ENCODE measurements around the gene PI4KA.
"Not testable (repeated sequence)": the region's sequence is repeated elsewhere in the genome, so short reads cannot be mapped to it uniquely, and the experiment has no call there.

The PI4KA gene

GRCh38 chr22:20668769-20669168, 189.8 kb downstream of the PI4KA start:
- not testable (repeated sequence) for H3K4me1 ChIP-seq (ENCODE audit: insufficient read depth, low read length); H3K9ac ChIP-seq (ENCODE audit: low read depth, low read length); H3K9me3 ChIP-seq (ENCODE audit: control insufficient read depth, insufficient read depth, low read length); H3K36me3 ChIP-seq (ENCODE audit: insufficient read depth, low read length)

- not testable (repeated sequence) for H3K9ac ChIP-seq (ENCODE audit: low read depth, low read length); H3K9me3 ChIP-seq (ENCODE audit: control insufficient read depth, insufficient read depth, low read length); H3K4me1 ChIP-seq (ENCODE audit: insufficient read depth, low read length); H3K36me3 ChIP-seq (ENCODE audit: insufficient read depth, low read length)
These were observed 190.4 kb downstream of the PI4KA start for GRCh38 chr22:20668226-20668625.

GRCh38 chr22:20667548-20667947, 191.1 kb downstream of the PI4KA start:
- H3K9ac ChIP-seq (ENCODE audit: low read depth, low read length); H3K9me3 ChIP-seq (ENCODE audit: control insufficient read depth, insufficient read depth, low read length); H3K36me3 ChIP-seq (ENCODE audit: insufficient read depth, low read length); H3K4me1 ChIP-seq (ENCODE audit: insufficient read depth, low read length): not testable (repeated sequence)

GRCh38 chr22:20666560-20666959, 192.1 kb downstream of the PI4KA start:
- H3K36me3 ChIP-seq (ENCODE audit: insufficient read depth, low read length): no peaks in the 10 kb centered on the region
- no peaks in the 10 kb centered on the region for H3K9me3 ChIP-seq (ENCODE audit: control insufficient read depth, insufficient read depth, low read length)
- no peaks in the 10 kb centered on the region for H3K4me1 ChIP-seq (ENCODE audit: insufficient read depth, low read length)
- H3K9ac ChIP-seq (ENCODE audit: low read depth, low read length): no peak overlapping the region

GRCh38 chr22:20664594-20664959, 194.0 kb downstream of the PI4KA start:
- H3K36me3 ChIP-seq (ENCODE audit: insufficient read depth, low read length): no peaks in the 10 kb centered on the region
- H3K9ac ChIP-seq (ENCODE audit: low read depth, low read length): no peak overlapping the region
- no peaks in the 10 kb centered on the region for H3K4me1 ChIP-seq (ENCODE audit: insufficient read depth, low read length)
- no peaks in the 10 kb centered on the region for H3K9me3 ChIP-seq (ENCODE audit: control insufficient read depth, insufficient read depth, low read length)

- Histone ChIP-seq H3K4me1 (ENCODE audit: insufficient read depth, low read length) (no peaks in the 10 kb centered on the region), H3K9me3 (ENCODE audit: control insufficient read depth, insufficient read depth, low read length) (no peaks in the 10 kb centered on the region), H3K9ac (ENCODE audit: low read depth, low read length) (no peak overlapping the region), H3K36me3 (ENCODE audit: insufficient read depth, low read length) (no peaks in the 10 kb centered on the region)
These were observed 194.5 kb downstream of the PI4KA start for GRCh38 chr22:20663941-20664593.

- H3K9ac ChIP-seq (ENCODE audit: low read depth, low read length): no peak overlapping the region
- H3K36me3 ChIP-seq (ENCODE audit: insufficient read depth, low read length): no peaks in the 10 kb centered on the region
- no peaks in the 10 kb centered on the region for H3K4me1 ChIP-seq (ENCODE audit: insufficient read depth, low read length)
- no peaks in the 10 kb centered on the region for H3K9me3 ChIP-seq (ENCODE audit: control insufficient read depth, insufficient read depth, low read length)
These were observed 195.3 kb downstream of the PI4KA start for GRCh38 chr22:20663137-20663828.

- not testable (repeated sequence) for H3K9ac ChIP-seq (ENCODE audit: low read depth, low read length); H3K36me3 ChIP-seq (ENCODE audit: insufficient read depth, low read length); H3K4me1 ChIP-seq (ENCODE audit: insufficient read depth, low read length); H3K9me3 ChIP-seq (ENCODE audit: control insufficient read depth, insufficient read depth, low read length)
These were observed 196.0 kb downstream of the PI4KA start for GRCh38 chr22:20662524-20663036.

GRCh38 chr22:20661473-20661872, 197.1 kb downstream of the PI4KA start:
- H3K36me3 ChIP-seq (ENCODE audit: insufficient read depth, low read length): no peaks in the 10 kb centered on the region
- H3K9ac ChIP-seq (ENCODE audit: low read depth, low read length): no peak overlapping the region
- H3K4me1 ChIP-seq (ENCODE audit: insufficient read depth, low read length): no peaks in the 10 kb centered on the region
- no peaks in the 10 kb centered on the region for H3K9me3 ChIP-seq (ENCODE audit: control insufficient read depth, insufficient read depth, low read length)

- H3K9me3 ChIP-seq (ENCODE audit: control insufficient read depth, insufficient read depth, low read length): no peaks in the 10 kb centered on the region
- H3K9ac ChIP-seq (ENCODE audit: low read depth, low read length): no peak overlapping the region
- H3K4me1 ChIP-seq (ENCODE audit: insufficient read depth, low read length): no peaks in the 10 kb centered on the region
- H3K36me3 ChIP-seq (ENCODE audit: insufficient read depth, low read length): no peaks in the 10 kb centered on the region
These were observed 198.1 kb downstream of the PI4KA start for GRCh38 chr22:20660441-20661054.

- Histone ChIP-seq H3K9ac (ENCODE audit: low read depth, low read length) (no peak overlapping the region), H3K9me3 (ENCODE audit: control insufficient read depth, insufficient read depth, low read length) (no peaks in the 10 kb centered on the region), H3K36me3 (ENCODE audit: insufficient read depth, low read length) (no peaks in the 10 kb centered on the region), H3K4me1 (ENCODE audit: insufficient read depth, low read length) (no peaks in the 10 kb centered on the region)
These were observed 198.7 kb downstream of the PI4KA start for GRCh38 chr22:20659920-20660319.

- Histone ChIP-seq H3K36me3 (ENCODE audit: insufficient read depth, low read length) (no peaks in the 10 kb centered on the region), H3K4me1 (ENCODE audit: insufficient read depth, low read length) (no peaks in the 10 kb centered on the region), H3K9me3 (ENCODE audit: control insufficient read depth, insufficient read depth, low read length) (no peaks in the 10 kb centered on the region), H3K9ac (ENCODE audit: low read depth, low read length) (no peak overlapping the region)
These were observed 199.4 kb downstream of the PI4KA start for GRCh38 chr22:20659258-20659657.

GRCh38 chr22:20658433-20659222, 200.0 kb downstream of the PI4KA start:
- Histone ChIP-seq H3K36me3 (ENCODE audit: insufficient read depth, low read length) (no peaks in the 10 kb centered on the region), H3K4me1 (ENCODE audit: insufficient read depth, low read length) (no peaks in the 10 kb centered on the region), H3K9ac (ENCODE audit: low read depth, low read length) (no peak overlapping the region; the same call in 1 of the 2 replicates), H3K9me3 (ENCODE audit: control insufficient read depth, insufficient read depth, low read length) (no peaks in the 10 kb centered on the region)

GRCh38 chr22:20657963-20658362, 200.6 kb downstream of the PI4KA start:
- Histone ChIP-seq H3K36me3 (ENCODE audit: insufficient read depth, low read length) (no peaks in the 10 kb centered on the region), H3K9me3 (ENCODE audit: control insufficient read depth, insufficient read depth, low read length) (no peaks in the 10 kb centered on the region), H3K9ac (ENCODE audit: low read depth, low read length) (no peak overlapping the region; the same call in 1 of the 2 replicates), H3K4me1 (ENCODE audit: insufficient read depth, low read length) (no peaks in the 10 kb centered on the region)

All from ES-I3 (cell line).